Ascending aorta (tissue), 2 donors: ENCODE measurements around the gene MSLN. TPM values are rescaled to one million over a fixed set of nuclear protein-coding genes. Genes with fewer than 3 reads are reported as not detected.

ENCODE experiments used
- DNase-seq, 2 donors: peaks; one replicate each; pipeline ENCODE4 v3.0.0-alpha.2; 2019; ENCODE audit warnings: low spot score in 2 of 2
- H3K27ac ChIP-seq, 2 donors: fragments of 200-600 bp; sonication (generic); one replicate each; pipeline ENCODE4 v1.5.1; 2016 to 2017; ENCODE audit warnings: mild to moderate bottlenecking in 1 of 2
- H3K27me3 ChIP-seq: fragments of 200-600 bp; sonication (generic); one replicate; pipeline ENCODE4 v1.5.1; 2017
- H3K36me3 ChIP-seq, 2 donors: fragments of 200-600 bp; sonication (generic); one replicate each; pipeline ENCODE4 v1.5.1; 2016
- H3K4me1 ChIP-seq, 2 donors: fragments of 200-600 bp; sonication (generic); one replicate each; pipeline ENCODE4 v1.5.1; 2016 to 2017; ENCODE audit warnings: mild to moderate bottlenecking in 1 of 2
- H3K4me3 ChIP-seq, 2 donors: fragments of 200-600 bp; sonication (generic); one replicate each; pipeline ENCODE4 v1.5.1; 2016 to 2017; ENCODE audit warnings: mild to moderate bottlenecking in 1 of 2
- H3K9me3 ChIP-seq, 2 donors: fragments of 200-600 bp; sonication (generic); one replicate each; pipeline ENCODE4 v1.5.1; 2016
- CTCF ChIP-seq, 3 experiments: fragments of 200-600 bp in 2 of 3; fragments of 450-650 bp in 1 of 3; sonication (generic) in 2 of 3; IDR thresholded peaks; one replicate each; pipeline ENCODE4 v1.5.1; 2016 to 2019; ENCODE audit warnings: antibody characterized with exemption in 3 of 3, mild to moderate bottlenecking in 1 of 3, moderate library complexity in 1 of 3
- intact Hi-C: fragments of 100-400 bp; cut with DNase I; formaldehyde crosslinking; loops from one replicate; pipeline ENCODE4 v1.15.1; 2023
- total RNA-seq: library from RNA; depleted of rRNA; stranded (reverse); fragments of >200 nt; gene quantifications from one replicate; pipeline ENCODE4 v1.1.0, GENCODE V29; 2016

MSLN gene
- total RNA-seq, 1 donor from 2014 or later: 1.7 TPM

GRCh38 chr16:714558-715476 is 45.7 kb upstream of the MSLN start, which contains the start of gene METRN:
Gene METRN (plus strand): TSS chr16:715118. CDS start chr16:715290, 172 bp downstream.
- Histone ChIP-seq H3K27ac (no peak within 1 kb of the TSS), H3K4me1 (peaks cover 11 to 20% of the 10 kb centered on the region in 2 donors), H3K36me3 (no peaks in the 10 kb centered on the region), H3K9me3 (no peaks in the 10 kb centered on the region), H3K4me3 (peak within 1 kb of the TSS; percentile 76 to 93), H3K27me3 (peaks cover 6% of the 10 kb centered on the region)
- intact Hi-C loops: loop anchor here (2.0 to 10.0 kb wide), 3 partner anchors 26 to 380 kb away; partner anchors contain the start of genes C1QTNF8, CHTF18, CIAO3 and RPUSD1
- TF ChIP-seq CTCF (IDR thresholded peaks at IDR 0.05): no peak
- DNase-seq: peak; percentile 39 to 95

GRCh38 chr16:715477-716199 is 44.9 kb upstream of the MSLN start:
- H3K27me3 ChIP-seq: peaks cover 4% of the 10 kb centered on the region
- H3K27ac ChIP-seq: no peak overlapping the region
- no peaks in the 10 kb centered on the region for H3K36me3 ChIP-seq
- peak overlapping the region; percentile 76 to 93 for H3K4me3 ChIP-seq
- no peaks in the 10 kb centered on the region for H3K9me3 ChIP-seq
- intact Hi-C loops: loop anchor here (2.0 to 10.0 kb wide), 3 partner anchors 25 to 379 kb away; partner anchors contain the start of genes C1QTNF8, CHTF18, CIAO3 and RPUSD1
- DNase-seq: no peak
- no peak for TF ChIP-seq CTCF (IDR thresholded peaks at IDR 0.05)
- H3K4me1 ChIP-seq: peaks cover 17 to 19% of the 10 kb centered on the region in 2 donors

GRCh38 chr16:716200-716568 is 44.4 kb upstream of the MSLN start:
- peaks cover 17 to 19% of the 10 kb centered on the region in 2 donors for H3K4me1 ChIP-seq
- no peak for TF ChIP-seq CTCF (IDR thresholded peaks at IDR 0.05)
- intact Hi-C loops: loop anchor here (10.0 kb wide), 1 partner anchor 379 kb away; the partner anchor contains the start of gene C1QTNF8
- peak overlapping the region; percentile 76 to 93 for H3K4me3 ChIP-seq
- H3K36me3 ChIP-seq: no peaks in the 10 kb centered on the region
- DNase-seq: no peak
- H3K9me3 ChIP-seq: no peaks in the 10 kb centered on the region
- no peaks in the 10 kb centered on the region for H3K27me3 ChIP-seq
- H3K27ac ChIP-seq: no peak overlapping the region

- intact Hi-C loops: loop anchor here (10.0 kb wide), 1 partner anchor 378 kb away; the partner anchor contains the start of gene C1QTNF8
- no peaks in the 10 kb centered on the region for H3K36me3 ChIP-seq
- H3K4me3 ChIP-seq: peak overlapping the region in 1 of 2 donors; percentile 93
- H3K27me3 ChIP-seq: no peaks in the 10 kb centered on the region
- no peak for TF ChIP-seq CTCF (IDR thresholded peaks at IDR 0.05)
- DNase-seq: no peak
- H3K4me1 ChIP-seq: peaks cover 17 to 24% of the 10 kb centered on the region in 2 donors
- H3K9me3 ChIP-seq: no peaks in the 10 kb centered on the region
- no peak overlapping the region for H3K27ac ChIP-seq
Observed at GRCh38 chr16:716768-717325, 43.7 kb upstream of the MSLN start.
